GM10266 (cell line): ENCODE data around the gene IDH3G.
"Not testable (repeated sequence)": the region's sequence is repeated elsewhere in the genome, so short reads cannot be mapped to it uniquely, and the experiment has no call there.

Experiments
- DNase-seq: peaks from one replicate; pipeline ENCODE4 v3.0.0; 2012; ENCODE audit errors: extremely low spot score
- TF ChIP-seq, protein P1 (sequence below): IDR thresholded peaks from 2 replicates; pipeline ENCODE4 v1.5.1; 2012; ENCODE audit warnings: mild to moderate bottlenecking, low read depth; ENCODE audit not compliant: control insufficient read depth, insufficient read depth; ENCODE audit errors: missing control alignments

IDH3G gene

DNA sequence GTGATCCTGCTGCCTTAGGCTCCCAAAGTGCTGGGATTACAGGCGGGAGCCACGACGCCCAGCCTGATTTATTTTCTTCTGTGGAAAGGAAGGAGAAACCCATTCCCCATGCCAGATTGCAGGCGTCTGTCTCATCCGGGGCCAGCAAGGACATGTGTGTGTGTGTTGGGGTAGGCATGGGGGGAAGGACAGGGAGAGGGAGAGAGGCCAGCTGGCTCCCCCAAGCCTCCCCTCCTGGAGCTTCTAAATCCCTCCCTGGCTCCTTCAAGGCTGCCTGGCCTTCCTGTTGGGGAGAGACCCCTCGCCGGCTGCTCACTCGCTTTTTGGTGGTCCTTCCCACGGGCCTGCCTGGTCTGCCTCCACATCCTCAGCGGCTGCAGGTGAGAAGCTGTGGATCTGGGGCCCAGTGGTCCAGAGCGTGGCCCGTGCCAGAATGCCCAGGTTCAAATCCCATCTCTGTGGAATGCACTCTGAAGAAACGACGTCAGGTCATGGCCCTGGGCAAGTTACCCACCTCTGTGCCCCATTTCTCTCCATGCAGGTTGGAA is 31.5 kb downstream of the IDH3G start:
- DNase-seq, result no peak
- TF ChIP-seq, protein P1, sequence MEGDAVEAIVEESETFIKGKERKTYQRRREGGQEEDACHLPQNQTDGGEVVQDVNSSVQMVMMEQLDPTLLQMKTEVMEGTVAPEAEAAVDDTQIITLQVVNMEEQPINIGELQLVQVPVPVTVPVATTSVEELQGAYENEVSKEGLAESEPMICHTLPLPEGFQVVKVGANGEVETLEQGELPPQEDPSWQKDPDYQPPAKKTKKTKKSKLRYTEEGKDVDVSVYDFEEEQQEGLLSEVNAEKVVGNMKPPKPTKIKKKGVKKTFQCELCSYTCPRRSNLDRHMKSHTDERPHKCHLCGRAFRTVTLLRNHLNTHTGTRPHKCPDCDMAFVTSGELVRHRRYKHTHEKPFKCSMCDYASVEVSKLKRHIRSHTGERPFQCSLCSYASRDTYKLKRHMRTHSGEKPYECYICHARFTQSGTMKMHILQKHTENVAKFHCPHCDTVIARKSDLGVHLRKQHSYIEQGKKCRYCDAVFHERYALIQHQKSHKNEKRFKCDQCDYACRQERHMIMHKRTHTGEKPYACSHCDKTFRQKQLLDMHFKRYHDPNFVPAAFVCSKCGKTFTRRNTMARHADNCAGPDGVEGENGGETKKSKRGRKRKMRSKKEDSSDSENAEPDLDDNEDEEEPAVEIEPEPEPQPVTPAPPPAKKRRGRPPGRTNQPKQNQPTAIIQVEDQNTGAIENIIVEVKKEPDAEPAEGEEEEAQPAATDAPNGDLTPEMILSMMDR, result no peak

DNA sequence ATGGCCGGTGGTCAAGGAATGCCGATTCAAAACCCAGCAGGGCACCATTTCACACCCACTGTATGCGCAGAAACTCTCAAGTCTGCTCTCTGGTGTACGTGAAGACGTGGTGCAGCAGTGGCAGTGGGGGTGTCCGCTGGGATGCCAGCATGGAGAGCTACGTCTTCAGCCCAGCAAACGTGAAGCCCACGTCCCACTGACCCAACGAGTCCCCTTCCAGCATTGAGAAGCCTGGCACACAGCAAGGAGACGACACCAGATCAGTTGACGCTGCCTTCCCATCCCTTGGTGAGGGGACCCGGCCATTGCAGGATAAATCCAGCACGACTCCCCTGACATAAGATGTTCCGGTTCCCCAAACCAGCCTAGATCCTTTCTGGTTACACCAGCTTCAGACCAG is 32.3 kb downstream of the IDH3G start:
- no peak for DNase-seq
- TF ChIP-seq, protein P1, result no peak

DNA sequence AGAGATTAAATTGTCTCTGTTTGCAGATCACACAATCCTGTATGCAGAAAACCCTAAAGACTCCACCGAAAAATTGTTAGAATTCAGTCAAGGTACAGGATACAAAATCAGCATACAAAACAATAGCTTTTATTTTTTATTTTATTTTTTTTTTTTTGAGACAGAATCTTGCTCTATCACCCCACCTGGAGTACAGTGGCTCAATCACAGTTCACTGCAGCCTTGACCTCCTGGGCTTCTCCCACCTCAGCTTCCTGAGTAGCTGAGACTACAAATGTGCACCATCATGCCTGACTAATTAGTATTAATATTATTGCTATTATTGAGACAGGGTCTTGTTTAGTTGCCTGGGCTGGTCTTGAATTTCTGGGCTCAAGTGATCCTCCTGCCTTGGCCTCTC is 39.0 kb downstream of the IDH3G start:
- DNase-seq, result no peak
- TF ChIP-seq, protein P1, result no peak

DNA sequence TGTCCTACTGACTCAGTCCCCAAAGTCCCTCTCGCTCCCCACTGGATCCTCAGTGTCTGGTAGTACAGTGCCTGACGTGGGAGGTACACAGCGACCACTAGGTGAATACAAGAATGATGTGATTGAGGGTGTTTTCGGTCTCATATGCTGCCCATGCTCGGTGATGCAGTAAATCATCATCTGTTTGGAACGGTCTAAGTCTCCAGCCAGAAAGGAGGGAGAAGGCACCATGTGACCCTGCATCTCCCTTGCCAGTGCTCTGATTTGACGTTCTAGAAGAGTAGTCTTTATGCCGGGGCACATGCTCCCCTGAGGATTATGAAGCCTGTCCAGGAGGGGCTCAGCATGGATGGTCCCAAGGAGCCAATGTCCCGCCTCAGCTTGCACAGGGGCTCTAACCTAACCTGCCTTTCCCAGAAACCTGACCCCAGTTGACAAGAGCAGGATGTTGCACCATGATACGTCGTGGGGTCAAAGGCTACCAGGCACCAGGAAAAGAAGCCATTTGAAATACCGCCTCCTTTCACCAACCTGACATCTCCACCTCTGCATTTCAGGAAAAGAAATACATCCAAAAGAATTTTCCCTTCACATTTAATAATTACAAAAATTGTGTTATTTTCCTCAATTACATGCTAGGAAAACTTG is 43.9 kb downstream of the IDH3G start:
- TF ChIP-seq, protein P1, result no peak
- no peak for DNase-seq

DNA sequence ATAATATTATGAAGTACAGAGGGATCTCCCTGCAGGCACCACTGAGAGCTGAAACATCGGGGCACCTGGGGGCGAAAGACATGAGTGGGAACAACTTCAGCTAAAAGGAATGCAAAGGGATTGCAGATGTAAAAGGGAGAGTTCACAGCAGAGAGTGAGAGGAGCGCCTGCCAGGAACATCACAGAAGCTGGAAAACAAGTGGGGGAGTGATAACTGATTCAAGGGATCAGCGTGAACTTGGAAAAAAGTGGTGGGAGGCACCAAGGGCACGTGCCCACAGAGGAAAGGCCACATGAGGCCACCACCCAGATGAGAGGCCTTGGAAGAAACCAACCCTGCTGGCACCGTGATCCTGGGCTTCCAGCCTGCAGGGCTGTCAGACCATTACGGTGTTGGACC is 45.2 kb downstream of the IDH3G start:
- DNase-seq, result not testable (repeated sequence)

GRCh38 chrX:153746991-153747390 is 47.2 kb downstream of the IDH3G start:
- DNase-seq, result not testable (repeated sequence)

GRCh38 chrX:153746359-153746758 is 47.8 kb downstream of the IDH3G start:
- DNase-seq, result no peak

GRCh38 chrX:153745067-153745433 is 49.1 kb downstream of the IDH3G start:
- DNase-seq, result not testable (repeated sequence)

More at GRCh38 chrX:153746359-153746758, 47.8 kb downstream of the IDH3G start:
- TF ChIP-seq, protein P1, result no peak
